Transverse colon (tissue), 4 donors: ENCODE results near the gene IL1RN. TPM values are rescaled to one million over a fixed set of nuclear protein-coding genes. Genes with fewer than 3 reads are reported as not detected.
A peak's percentile ranks its signal among the peaks of the same experiment; 100 is the strongest.

Experiments
- DNase-seq: peaks from one replicate; pipeline ENCODE4 v3.0.0-alpha.2; 2019
- H3K27ac ChIP-seq, 4 donors: fragments of 200-600 bp; sonication (generic); 2 replicates each; pipeline ENCODE4 v1.5.1; 2016 to 2018; ENCODE audit warnings: inconsistent platforms in 4 of 4
- H3K27me3 ChIP-seq: fragments of 200-600 bp; sonication (generic); 2 replicates; pipeline ENCODE4 v1.5.1; 2017; ENCODE audit warnings: inconsistent platforms
- H3K36me3 ChIP-seq, 4 donors: fragments of 200-600 bp; sonication (generic); 2 replicates each; pipeline ENCODE4 v1.5.1; 2017 to 2019; ENCODE audit warnings: inconsistent platforms in 4 of 4
- H3K4me1 ChIP-seq, 4 donors: fragments of 200-600 bp; sonication (generic); 2 replicates each; pipeline ENCODE4 v1.5.1; 2017 to 2020; ENCODE audit warnings: inconsistent platforms in 4 of 4
- H3K4me3 ChIP-seq, 4 donors: fragments of 200-600 bp; sonication (generic); 1 replicate in 1 of 4; 2 replicates in 3 of 4; pipeline versions ENCODE4 v1.5.1 to v1.6.1; 2017 to 2019; ENCODE audit warnings: inconsistent platforms in 4 of 4
- H3K9me3 ChIP-seq, 2 donors: fragments of 200-600 bp; sonication (generic); 2 replicates each; pipeline ENCODE4 v1.5.1; 2017 to 2019; ENCODE audit warnings: inconsistent platforms in 2 of 2
- CTCF ChIP-seq, 5 experiments: fragments of 200-600 bp in 3 of 5; fragments of 450-650 bp in 2 of 5; sonication (generic) in 3 of 5; IDR thresholded peaks; 1 replicate in 2 of 5; 2 replicates in 3 of 5; pipeline ENCODE4 v1.5.1; 2016 to 2017; ENCODE audit warnings: antibody characterized with exemption in 5 of 5, inconsistent platforms in 3 of 5, mild to moderate bottlenecking in 2 of 5, moderate library complexity in 1 of 5
- EP300 ChIP-seq: sonication (generic); formaldehyde crosslinking; IDR thresholded peaks from one replicate; pipeline ENCODE4 v1.6.1; 2017; ENCODE audit warnings: antibody characterized with exemption, low read depth
- POLR2A ChIP-seq: fragments of 450-650 bp; IDR thresholded peaks from one replicate; pipeline ENCODE4 v1.6.1; 2016; ENCODE audit warnings: antibody characterized with exemption, mild to moderate bottlenecking, moderate library complexity
- POLR2AphosphoS5 ChIP-seq, 3 donors: sonication (generic); formaldehyde crosslinking; IDR thresholded peaks; one replicate each; pipeline ENCODE4 v1.6.1; 2016; ENCODE audit warnings: antibody characterized with exemption in 3 of 3
- WGBS, 2 donors: methylation state at CpG; one replicate each; pipeline ENCODE4 v1.1.5; 2018; ENCODE audit warnings: low coverage in 1 of 2; 5-methylcytosine and 5-hydroxymethylcytosine counted together
- in situ Hi-C, 4 donors: fragments of 200-750 bp; cut with MboI; loops; one replicate each; pipeline versions ENCODE4 v1.15.0 to v1.15.1; 2017; ENCODE audit warnings: low sequenced_read_pairs in 3 of 4, low pct_ligation_motif_present in 1 of 4, low pct_unique_long_range_greater_than_20kb in 1 of 4
- intact Hi-C: fragments of 100-400 bp; cut with DNase I; formaldehyde crosslinking; loops from one replicate; pipeline ENCODE4 v1.15.1; 2023; ENCODE audit warnings: low total_unique reads
- total RNA-seq, 4 donors: library from RNA; depleted of rRNA; stranded (reverse); fragments of >200 nt; gene quantifications; one replicate each; pipeline ENCODE4 v1.1.0, GENCODE V29; 2016

Gene IL1RN
- total RNA-seq, 4 donors from 2014 or later, result 0.40 to 31.8 (median 5.5) TPM

- in situ Hi-C loops (no loop called here), intact Hi-C loops (no loop called here)
- DNase-seq, result no peak
- H3K27me3 ChIP-seq, result no peaks in the 10 kb centered on the region
- peak overlapping the region in 3 of 4 donors; percentile 50 to 58 (median 58) for H3K4me3 ChIP-seq
- H3K9me3 ChIP-seq, result no peaks in the 10 kb centered on the region
- H3K4me1 ChIP-seq, result peaks cover 0 to 16% (median 11%) of the 10 kb centered on the region in 4 donors
- peak in 1 of 3 donors; percentile 40 for TF ChIP-seq POLR2AphosphoS5 (IDR thresholded peaks at IDR 0.05)
- no peak for TF ChIP-seq POLR2A
- peak overlapping the region; percentile 51 to 82 (median 80) for H3K27ac ChIP-seq
- no peaks in the 10 kb centered on the region for H3K36me3 ChIP-seq
- 39 to 62% methylated on average over 3 to 7 of the region's 10 CpGs for WGBS, 2 donors
Observed at GRCh38 chr2:113157897-113158753, 30.7 kb downstream of the IL1RN start.

- TF ChIP-seq POLR2AphosphoS5 (IDR thresholded peaks at IDR 0.05) (no peak), CTCF (IDR thresholded peaks at IDR 0.05) (no peak), EP300 (no peak), POLR2A (no peak)
- DNase-seq, result no peak
- in situ Hi-C loops, result no loop called here
- Histone ChIP-seq H3K4me3 (no peak overlapping the region), H3K27ac (peak overlapping the region; percentile 51 to 82 (median 80)), H3K36me3 (no peaks in the 10 kb centered on the region), H3K9me3 (no peaks in the 10 kb centered on the region), H3K4me1 (peaks cover 0 to 16% (median 11%) of the 10 kb centered on the region in 4 donors), H3K27me3 (no peaks in the 10 kb centered on the region)
- WGBS, 2 donors, result 71 to 84% methylated on average over 4 of the region's 4 CpGs
- intact Hi-C loops, result no loop called here
Observed at GRCh38 chr2:113158884-113159553, 31.6 kb downstream of the IL1RN start.

GRCh38 chr2:113160248-113160647 is 32.9 kb downstream of the IL1RN start:
- no peak overlapping the region for H3K4me3 ChIP-seq
- no peak overlapping the region for H3K27ac ChIP-seq
- H3K4me1 ChIP-seq, result peaks cover 0 to 22% (median 14%) of the 10 kb centered on the region in 4 donors
- H3K9me3 ChIP-seq, result no peaks in the 10 kb centered on the region
- DNase-seq, result no peak
- in situ Hi-C loops, result no loop called here
- H3K36me3 ChIP-seq, result no peaks in the 10 kb centered on the region
- H3K27me3 ChIP-seq, result no peaks in the 10 kb centered on the region
- intact Hi-C loops, result no loop called here
- WGBS, 2 donors, result 97 to 100% methylated on average over 1 of the region's 1 CpG
- TF ChIP-seq EP300, result no peak
- no peak for TF ChIP-seq CTCF (IDR thresholded peaks at IDR 0.05)
- no peak for TF ChIP-seq POLR2A
- TF ChIP-seq POLR2AphosphoS5 (IDR thresholded peaks at IDR 0.05), result no peak

DNA sequence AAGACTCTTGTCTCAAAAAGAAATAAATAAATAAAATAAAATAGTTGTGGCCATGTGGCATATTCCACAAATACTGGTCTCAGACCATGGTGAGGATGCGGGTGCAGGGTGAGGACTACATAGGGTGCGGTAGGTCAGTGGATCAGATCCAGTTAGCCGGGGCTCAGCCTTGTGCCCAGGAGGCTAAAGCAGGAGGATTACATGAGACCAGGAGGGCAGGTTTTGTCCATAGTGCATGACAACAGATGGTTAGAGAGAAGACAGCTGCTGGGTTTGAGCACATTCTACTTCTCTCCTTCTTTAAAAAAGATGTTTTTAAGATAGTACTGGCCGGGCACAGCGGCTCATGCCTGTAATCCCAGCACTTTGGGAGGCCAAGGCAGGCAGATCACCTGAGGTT is 33.6 kb downstream of the IL1RN start:
- 88 to 94% methylated on average over 4 to 5 of the region's 5 CpGs for WGBS, 2 donors
- no peak for DNase-seq
- Histone ChIP-seq H3K36me3 (no peaks in the 10 kb centered on the region), H3K4me1 (peaks cover 0 to 28% (median 14%) of the 10 kb centered on the region in 4 donors), H3K9me3 (no peaks in the 10 kb centered on the region), H3K27ac (no peak overlapping the region), H3K4me3 (no peak overlapping the region), H3K27me3 (no peaks in the 10 kb centered on the region)
- TF ChIP-seq CTCF (IDR thresholded peaks at IDR 0.05) (no peak), EP300 (no peak), POLR2A (no peak), POLR2AphosphoS5 (IDR thresholded peaks at IDR 0.05) (no peak)
- intact Hi-C loops, result no loop called here
- in situ Hi-C loops, result no loop called here
